ENCODE data around the gene DAPK1. TPM values are rescaled to one million over a fixed set of nuclear protein-coding genes. Genes with fewer than 3 reads are reported as not detected.

Gene DAPK1
- total and polyA plus RNA-seq, 9 donors, result 14.9 to 24.3 (median 18.8) TPM

DNA sequence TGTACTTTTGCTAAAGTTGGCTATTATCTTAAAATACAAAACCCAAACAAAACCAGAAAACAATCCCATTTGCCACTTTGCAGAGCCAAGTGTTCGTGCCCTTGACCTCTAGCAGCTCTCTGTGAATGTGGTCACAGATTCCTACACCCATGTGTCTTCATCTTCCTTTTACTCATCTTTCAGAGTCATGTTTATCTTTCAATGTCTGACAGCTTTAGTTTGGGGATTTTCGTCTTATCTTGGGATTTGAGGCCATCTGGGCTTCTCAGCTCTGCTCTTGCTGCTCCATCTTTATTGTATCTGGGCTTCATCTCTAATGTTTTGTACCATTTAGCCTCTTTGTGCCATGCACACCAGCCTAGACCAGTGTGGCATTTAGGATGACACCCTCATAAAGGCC is 81.0 kb downstream of the DAPK1 start:
- Histone ChIP-seq H3K27ac (ENCODE audit: low read length) (no peak overlapping the region), H3K27me3 (ENCODE audit: control insufficient read depth, insufficient read depth, low read length) (no peaks in the 10 kb centered on the region), H3K36me3 (ENCODE audit: control insufficient read depth, insufficient read depth, low read length) (no peaks in the 10 kb centered on the region), H3K4me1 (ENCODE audit: control insufficient read depth, insufficient read depth, low read length) (peaks cover 8% of the 10 kb centered on the region), H3K4me3 (ENCODE audit: low read length) (no peak overlapping the region), H3K9me3 (replicated peaks; ENCODE audit: control insufficient read depth, low read depth, low read length) (no peaks in the 10 kb centered on the region)
- 65% methylated on average over 2 of the region's 2 CpGs for WGBS (ENCODE audit: insufficient coverage)
- DNase-seq, result no peak

DNA sequence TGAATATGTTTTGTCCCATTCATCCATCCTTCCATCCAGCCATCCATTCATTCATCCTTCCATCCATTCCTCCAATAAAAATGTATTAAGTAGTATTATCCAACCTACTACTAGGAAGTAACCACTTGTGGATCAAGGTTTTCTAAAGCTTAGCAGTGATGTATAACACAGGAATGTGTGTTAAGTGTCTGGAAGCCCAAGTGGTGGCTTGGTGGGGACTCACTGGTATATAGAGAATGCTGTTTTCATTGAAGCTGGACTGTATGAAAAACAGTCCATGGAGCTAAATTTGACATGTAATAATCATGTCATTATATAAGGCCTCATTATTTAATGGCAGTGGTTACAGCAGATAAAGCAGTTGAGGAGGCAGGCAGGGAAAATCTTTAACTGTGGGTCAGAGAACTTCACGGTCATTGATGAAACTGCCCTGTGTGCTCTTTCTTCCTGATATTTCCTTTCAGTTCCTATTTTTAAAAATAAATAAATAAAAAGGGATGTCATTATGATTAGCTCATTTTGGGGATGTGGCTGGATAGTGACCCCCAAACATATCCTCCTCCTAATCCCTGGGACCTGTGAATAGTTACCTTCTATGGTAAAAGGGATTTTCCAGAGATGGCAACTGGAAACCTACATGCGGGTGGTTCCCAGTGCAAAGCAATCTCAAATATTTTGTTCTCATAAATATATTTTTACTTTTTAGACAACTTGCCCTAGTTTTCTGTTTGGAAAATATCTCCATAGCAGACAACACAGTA is 82.3 kb downstream of the DAPK1 start:
- H3K27ac ChIP-seq (ENCODE audit: low read length), result no peak overlapping the region
- H3K36me3 ChIP-seq (ENCODE audit: control insufficient read depth, insufficient read depth, low read length), result no peaks in the 10 kb centered on the region
- H3K4me1 ChIP-seq (ENCODE audit: control insufficient read depth, insufficient read depth, low read length), result peaks cover 8% of the 10 kb centered on the region
- DNase-seq, result no peak
- H3K27me3 ChIP-seq (ENCODE audit: control insufficient read depth, insufficient read depth, low read length), result no peaks in the 10 kb centered on the region
- H3K4me3 ChIP-seq (ENCODE audit: low read length), result no peak overlapping the region
- no peaks in the 10 kb centered on the region for H3K9me3 ChIP-seq (replicated peaks; ENCODE audit: control insufficient read depth, low read depth, low read length)
- no CpG with 5 or more reads among the region's 2 CpGs for WGBS (ENCODE audit: insufficient coverage)

DNA sequence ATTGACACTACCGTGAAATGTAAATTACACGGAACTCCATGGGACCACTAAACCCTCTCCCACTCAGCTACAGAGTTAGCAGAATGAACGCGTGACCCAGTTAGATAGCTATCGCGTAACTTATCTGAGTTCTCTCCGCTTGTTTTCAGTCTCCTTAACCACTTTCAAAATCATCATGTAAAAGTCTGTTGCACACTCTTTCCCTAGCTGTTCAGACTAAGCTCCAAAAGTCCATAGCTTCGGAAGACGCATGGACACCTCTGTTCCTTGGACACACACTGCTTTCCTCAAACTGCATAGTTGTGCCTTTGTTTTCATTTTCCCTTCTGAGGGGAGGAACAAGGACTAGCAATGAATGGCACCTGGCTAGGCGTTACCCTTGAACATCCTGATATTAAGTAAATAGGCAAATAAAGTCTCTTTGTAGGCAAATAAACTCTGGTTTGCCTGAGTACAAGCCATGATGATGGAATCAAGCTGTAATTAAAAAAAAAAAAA is 83.3 kb downstream of the DAPK1 start:
- no peaks in the 10 kb centered on the region for H3K36me3 ChIP-seq (ENCODE audit: control insufficient read depth, insufficient read depth, low read length)
- peaks cover 8% of the 10 kb centered on the region for H3K4me1 ChIP-seq (ENCODE audit: control insufficient read depth, insufficient read depth, low read length)
- H3K27ac ChIP-seq (ENCODE audit: low read length), result no peak overlapping the region
- H3K9me3 ChIP-seq (replicated peaks; ENCODE audit: control insufficient read depth, low read depth, low read length), result no peaks in the 10 kb centered on the region
- H3K27me3 ChIP-seq (ENCODE audit: control insufficient read depth, insufficient read depth, low read length), result no peaks in the 10 kb centered on the region
- no peak overlapping the region for H3K4me3 ChIP-seq (ENCODE audit: low read length)
- 84% methylated on average over 9 of the region's 10 CpGs for WGBS (ENCODE audit: insufficient coverage)
- no peak for DNase-seq

DNA sequence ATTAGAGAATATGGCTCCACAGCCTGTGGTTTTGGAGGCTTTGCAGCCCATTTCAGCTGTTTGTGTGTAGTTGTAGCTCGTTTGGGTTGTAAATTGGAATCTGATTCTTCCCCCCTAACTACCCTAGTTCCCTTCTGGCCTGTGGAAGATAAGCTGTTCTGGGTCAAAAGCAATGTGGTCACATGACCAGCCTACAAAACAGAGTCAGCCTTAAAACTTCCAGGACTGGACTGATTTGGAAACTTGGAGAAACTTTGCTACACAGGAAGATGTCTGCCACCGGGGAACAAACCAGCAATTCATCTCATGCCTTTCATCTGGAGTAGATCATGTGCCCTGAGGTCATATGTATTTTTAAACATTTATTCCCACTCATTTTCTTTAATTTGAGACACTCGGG is 83.8 kb downstream of the DAPK1 start:
- peak; percentile 62 for DNase-seq
- H3K27ac ChIP-seq (ENCODE audit: low read length), result no peak overlapping the region

DNA sequence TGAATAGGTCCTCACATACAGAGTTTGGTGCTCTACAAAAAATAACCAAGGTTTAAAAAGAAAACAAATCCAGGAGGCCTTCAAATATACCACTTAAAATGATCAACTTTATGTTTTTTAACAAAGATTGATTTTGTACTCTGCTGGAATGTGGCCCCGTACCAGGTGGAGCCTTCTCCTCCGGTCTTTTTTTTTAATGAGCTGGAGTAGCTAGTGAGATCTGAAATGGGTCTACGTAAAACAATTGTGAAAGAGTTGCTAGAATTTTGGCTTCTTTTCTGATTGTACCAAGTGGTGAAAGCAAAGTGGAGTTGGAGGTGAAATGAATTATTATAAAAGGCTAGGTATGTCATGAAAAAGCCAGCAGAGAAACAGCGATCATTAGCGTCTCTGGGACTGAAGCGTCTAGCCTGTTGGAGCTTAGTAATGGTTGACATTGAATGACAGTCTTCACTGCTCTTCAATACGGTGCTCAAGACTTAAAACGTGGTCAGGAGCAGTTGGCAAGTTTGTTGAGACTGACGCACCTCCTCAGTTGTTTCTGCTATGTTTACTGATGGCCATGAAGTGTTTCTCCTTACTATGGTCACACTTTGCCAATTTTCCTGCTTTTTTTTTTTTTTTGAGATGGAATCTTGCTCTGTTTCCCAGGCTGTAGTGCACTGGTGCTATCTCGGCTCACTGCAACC is 84.4 kb downstream of the DAPK1 start:
- Histone ChIP-seq H3K4me1 (ENCODE audit: control insufficient read depth, insufficient read depth, low read length) (peaks cover 8% of the 10 kb centered on the region), H3K27ac (ENCODE audit: low read length) (no peak overlapping the region), H3K9me3 (replicated peaks; ENCODE audit: control insufficient read depth, low read depth, low read length) (no peaks in the 10 kb centered on the region), H3K36me3 (ENCODE audit: control insufficient read depth, insufficient read depth, low read length) (no peaks in the 10 kb centered on the region), H3K4me3 (ENCODE audit: low read length) (no peak overlapping the region), H3K27me3 (ENCODE audit: control insufficient read depth, insufficient read depth, low read length) (no peaks in the 10 kb centered on the region)
- DNase-seq, result no peak
- WGBS (ENCODE audit: insufficient coverage), result 79% methylated on average over 9 of the region's 10 CpGs

More for the DNA sequence above, 83.8 kb downstream of the DAPK1 start:
- Histone ChIP-seq H3K4me1 (ENCODE audit: control insufficient read depth, insufficient read depth, low read length) (peaks cover 8% of the 10 kb centered on the region), H3K36me3 (ENCODE audit: control insufficient read depth, insufficient read depth, low read length) (no peaks in the 10 kb centered on the region), H3K27me3 (ENCODE audit: control insufficient read depth, insufficient read depth, low read length) (no peaks in the 10 kb centered on the region), H3K4me3 (ENCODE audit: low read length) (no peak overlapping the region), H3K9me3 (replicated peaks; ENCODE audit: control insufficient read depth, low read depth, low read length) (no peaks in the 10 kb centered on the region)
- WGBS (ENCODE audit: insufficient coverage), result no CpG with 5 or more reads among the region's 3 CpGs

DNA sequence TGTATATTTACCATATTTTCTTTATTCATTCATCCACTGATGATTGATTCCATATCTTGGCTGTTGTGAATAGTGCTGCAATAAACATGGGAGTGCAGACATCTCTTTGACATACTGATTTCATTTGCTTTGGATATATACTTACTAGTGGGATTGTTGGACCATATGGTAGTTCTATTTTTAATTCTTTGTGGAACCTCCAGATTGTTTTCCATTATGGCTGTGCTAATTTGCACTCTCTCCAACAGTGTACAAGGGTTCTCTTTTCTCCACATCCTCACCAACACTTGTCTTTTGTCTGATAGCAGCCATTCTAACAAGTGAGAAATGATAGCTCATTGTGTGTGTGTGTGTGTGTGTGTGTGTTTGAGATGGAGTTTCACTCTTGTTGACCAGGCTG is 86.7 kb downstream of the DAPK1 start:
- no peak overlapping the region for H3K4me3 ChIP-seq (ENCODE audit: low read length)
- no peak overlapping the region for H3K27ac ChIP-seq (ENCODE audit: low read length)
- no peaks in the 10 kb centered on the region for H3K36me3 ChIP-seq (ENCODE audit: control insufficient read depth, insufficient read depth, low read length)
- H3K4me1 ChIP-seq (ENCODE audit: control insufficient read depth, insufficient read depth, low read length), result peaks cover 3% of the 10 kb centered on the region
- no peaks in the 10 kb centered on the region for H3K27me3 ChIP-seq (ENCODE audit: control insufficient read depth, insufficient read depth, low read length)
- DNase-seq, result no peak
- no peaks in the 10 kb centered on the region for H3K9me3 ChIP-seq (replicated peaks; ENCODE audit: control insufficient read depth, low read depth, low read length)

DNA sequence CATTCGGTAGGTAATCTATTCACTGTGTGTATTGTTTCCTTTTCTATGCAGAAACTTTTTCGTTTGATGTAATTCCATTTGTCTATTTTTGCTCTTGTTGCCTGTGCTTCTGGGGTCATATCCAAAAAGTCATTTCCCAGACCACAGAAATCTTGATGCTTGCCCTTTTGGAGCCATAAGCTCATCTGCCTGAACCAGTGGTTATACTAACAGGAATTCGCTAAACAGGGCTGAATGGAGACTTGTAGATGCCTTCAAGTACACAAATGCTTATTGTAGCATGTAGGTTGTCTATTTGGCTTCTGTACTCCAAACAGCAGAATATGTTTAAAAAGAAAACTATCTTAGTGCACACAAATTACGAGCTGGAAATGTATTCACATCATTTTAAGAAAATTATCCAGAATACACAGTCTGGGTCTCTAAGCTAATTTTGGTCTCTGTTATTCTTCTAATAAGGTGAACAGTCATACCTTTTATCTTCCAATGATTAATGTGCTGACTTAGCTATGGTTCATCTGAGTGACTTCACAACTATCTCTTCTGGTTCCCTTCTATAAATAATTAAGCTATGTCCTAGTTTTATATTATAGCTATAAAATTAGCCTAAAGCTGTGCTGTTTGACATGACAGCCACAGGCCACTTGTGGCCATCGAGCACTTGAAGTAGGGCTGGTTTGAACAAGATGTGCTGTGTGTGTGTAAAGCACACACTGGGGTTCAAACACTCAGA is 87.6 kb downstream of the DAPK1 start:
- no peaks in the 10 kb centered on the region for H3K27me3 ChIP-seq (ENCODE audit: control insufficient read depth, insufficient read depth, low read length)
- no peak overlapping the region for H3K4me3 ChIP-seq (ENCODE audit: low read length)
- H3K27ac ChIP-seq (ENCODE audit: low read length), result no peak overlapping the region
- peaks cover 3% of the 10 kb centered on the region for H3K4me1 ChIP-seq (ENCODE audit: control insufficient read depth, insufficient read depth, low read length)
- H3K36me3 ChIP-seq (ENCODE audit: control insufficient read depth, insufficient read depth, low read length), result no peaks in the 10 kb centered on the region
- DNase-seq, result no peak
- no peaks in the 10 kb centered on the region for H3K9me3 ChIP-seq (replicated peaks; ENCODE audit: control insufficient read depth, low read depth, low read length)
- 67% methylated on average over 1 of the region's 5 CpGs for WGBS (ENCODE audit: insufficient coverage)

DNA sequence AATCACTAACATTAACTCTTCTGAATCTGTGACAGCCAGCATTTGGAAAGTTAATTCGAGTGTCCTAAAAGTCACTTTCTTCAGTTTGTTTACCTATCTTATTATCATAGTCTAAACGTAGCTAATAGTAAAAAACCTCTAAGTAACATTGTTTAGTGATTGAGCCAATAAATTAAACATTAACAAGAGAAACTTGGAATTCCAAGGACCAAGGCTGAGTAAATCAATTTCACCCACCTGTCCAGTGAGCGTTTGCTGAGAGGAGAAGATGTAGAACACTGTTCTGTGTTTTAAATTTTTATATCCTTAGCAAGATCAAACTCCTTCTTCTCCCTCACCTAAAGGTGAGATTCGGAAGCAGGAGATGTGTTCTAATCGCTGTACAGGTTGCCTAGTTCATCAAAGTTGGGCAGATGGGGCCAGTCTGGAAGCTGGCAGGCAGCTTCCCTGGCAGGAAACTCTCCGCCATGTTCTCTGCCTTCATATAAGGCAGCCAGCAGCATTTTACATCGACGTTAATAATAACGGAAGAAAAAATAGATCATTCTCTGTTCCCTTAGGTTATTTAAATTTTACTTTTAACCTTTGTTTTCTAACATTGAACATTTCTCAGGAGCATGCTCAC is 89.2 kb downstream of the DAPK1 start:
- DNase-seq, result no peak
- 67% methylated on average over 1 of the region's 9 CpGs for WGBS (ENCODE audit: insufficient coverage)
- peaks cover under 1% of the 10 kb centered on the region for H3K4me1 ChIP-seq (ENCODE audit: control insufficient read depth, insufficient read depth, low read length)
- H3K27ac ChIP-seq (ENCODE audit: low read length), result no peak overlapping the region
- H3K9me3 ChIP-seq (replicated peaks; ENCODE audit: control insufficient read depth, low read depth, low read length), result no peaks in the 10 kb centered on the region
- no peak overlapping the region for H3K4me3 ChIP-seq (ENCODE audit: low read length)
- no peaks in the 10 kb centered on the region for H3K36me3 ChIP-seq (ENCODE audit: control insufficient read depth, insufficient read depth, low read length)
- H3K27me3 ChIP-seq (ENCODE audit: control insufficient read depth, insufficient read depth, low read length), result no peaks in the 10 kb centered on the region

DNA sequence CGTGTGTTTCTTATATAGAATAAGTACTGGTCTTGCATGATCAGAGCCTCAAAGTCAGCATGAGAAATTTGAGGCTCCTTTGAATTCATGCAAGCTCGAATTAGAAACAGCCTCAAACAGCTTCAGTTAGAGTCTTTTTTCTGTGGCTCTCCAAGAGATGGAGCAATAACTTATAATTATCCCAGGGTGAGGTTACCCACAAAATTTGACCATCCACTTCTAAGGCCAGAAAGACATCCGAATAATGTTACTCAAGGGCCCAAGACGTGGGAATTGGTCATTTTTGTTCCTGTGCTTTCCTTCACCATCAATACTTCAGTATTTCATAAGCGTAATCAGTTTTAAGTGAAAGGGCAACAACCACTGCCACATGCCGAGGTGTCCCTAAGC is 89.7 kb downstream of the DAPK1 start:
- no peaks in the 10 kb centered on the region for H3K9me3 ChIP-seq (replicated peaks; ENCODE audit: control insufficient read depth, low read depth, low read length)
- no peak overlapping the region for H3K27ac ChIP-seq (ENCODE audit: low read length)
- 77% methylated on average over 2 of the region's 6 CpGs for WGBS (ENCODE audit: insufficient coverage)
- peaks cover 5% of the 10 kb centered on the region for H3K27me3 ChIP-seq (ENCODE audit: control insufficient read depth, insufficient read depth, low read length)
- no peaks in the 10 kb centered on the region for H3K36me3 ChIP-seq (ENCODE audit: control insufficient read depth, insufficient read depth, low read length)
- no peak for DNase-seq
- peaks cover 6% of the 10 kb centered on the region for H3K4me1 ChIP-seq (ENCODE audit: control insufficient read depth, insufficient read depth, low read length)
- H3K4me3 ChIP-seq (ENCODE audit: low read length), result no peak overlapping the region

DNA sequence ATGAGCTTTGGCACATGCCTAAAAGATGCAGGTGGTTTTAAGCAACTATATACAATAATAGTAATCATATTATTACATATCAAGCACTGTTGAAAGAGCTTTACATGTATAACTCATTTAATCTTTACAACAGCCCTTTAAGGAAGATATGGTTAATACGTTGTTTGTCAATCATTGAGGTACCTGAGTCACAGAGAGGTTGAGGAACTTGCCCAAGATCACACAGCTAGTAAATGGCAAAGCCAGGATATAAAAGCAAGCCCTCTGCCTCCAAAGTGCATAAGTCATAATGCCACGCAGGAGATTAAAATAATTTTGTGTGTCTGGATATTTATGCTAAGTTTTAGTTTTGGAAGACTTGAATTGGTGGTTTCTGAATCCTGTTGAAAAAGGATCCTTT is 90.2 kb downstream of the DAPK1 start:
- Histone ChIP-seq H3K4me1 (ENCODE audit: control insufficient read depth, insufficient read depth, low read length) (peaks cover 11% of the 10 kb centered on the region), H3K27me3 (ENCODE audit: control insufficient read depth, insufficient read depth, low read length) (peaks cover 5% of the 10 kb centered on the region), H3K4me3 (ENCODE audit: low read length) (no peak overlapping the region), H3K27ac (ENCODE audit: low read length) (no peak overlapping the region), H3K36me3 (ENCODE audit: control insufficient read depth, insufficient read depth, low read length) (no peaks in the 10 kb centered on the region), H3K9me3 (replicated peaks; ENCODE audit: control insufficient read depth, low read depth, low read length) (no peaks in the 10 kb centered on the region)
- no CpG with 5 or more reads among the region's 2 CpGs for WGBS (ENCODE audit: insufficient coverage)
- no peak for DNase-seq

All from muscle of leg (tissue), 11 donors.